HG02798 (cell line): Measurements from ENCODE around the gene NDUFS2.

Source experiments
- ATAC-seq: cut with Tn5 transposase; IDR thresholded peaks from one replicate; pipeline ENCODE4 v1.9.1; 2021; ENCODE audit warnings: mild to moderate bottlenecking; ENCODE audit not compliant: unreplicated experiment, poor library complexity

NDUFS2 gene

GRCh38 chr1:161201836-161202712, at the start of gene NDUFS2:
TSS of gene NDUFS2 (plus strand) at chr1:161202367. CDS start at chr1:161202386, 19 bp downstream.
- ATAC-seq, result peak; percentile 98

- no peak for ATAC-seq
These were observed 49.0 kb upstream of the NDUFS2 start for GRCh38 chr1:161153176-161153575.

DNA sequence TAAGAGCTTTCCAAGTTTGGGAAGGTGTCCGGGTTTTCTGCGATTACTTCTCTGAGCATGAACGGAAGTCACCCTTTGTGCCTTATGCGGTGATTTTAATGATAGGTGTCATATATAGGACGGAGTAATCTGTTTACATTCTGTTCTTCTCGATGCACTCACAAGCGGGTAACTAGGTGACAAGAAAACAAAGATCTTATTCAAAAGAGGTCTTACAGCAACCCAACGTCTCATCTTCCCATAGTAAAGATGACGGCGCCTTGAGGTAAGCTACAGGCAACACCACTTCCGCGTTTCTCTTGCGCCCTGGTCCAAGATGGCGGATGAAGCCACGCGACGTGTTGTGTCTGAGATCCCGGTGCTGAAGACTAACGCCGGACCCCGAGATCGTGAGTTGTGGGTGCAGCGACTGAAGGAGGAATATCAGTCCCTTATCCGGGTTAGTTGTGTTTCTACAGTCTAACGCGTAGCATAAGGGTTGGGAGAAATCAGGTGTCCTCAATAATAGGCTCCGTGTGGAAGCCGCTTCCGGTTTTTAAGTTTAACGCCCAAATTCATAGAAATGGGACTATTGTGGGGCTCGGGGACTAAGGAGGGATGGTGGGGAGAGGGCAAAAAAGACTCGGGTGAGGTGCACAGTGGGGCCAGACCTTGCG, 48.4 kb upstream of the NDUFS2 start, which contains the start of gene UFC1:
TSS of gene UFC1 (plus strand) at position 297 of the 656 bp plus-strand sequence. CDS start at position 317, 20 bp downstream.
- ATAC-seq, result peak; percentile 96

- ATAC-seq, result no peak
These were observed 44.3 kb upstream of the NDUFS2 start for GRCh38 chr1:161157867-161158266.

DNA sequence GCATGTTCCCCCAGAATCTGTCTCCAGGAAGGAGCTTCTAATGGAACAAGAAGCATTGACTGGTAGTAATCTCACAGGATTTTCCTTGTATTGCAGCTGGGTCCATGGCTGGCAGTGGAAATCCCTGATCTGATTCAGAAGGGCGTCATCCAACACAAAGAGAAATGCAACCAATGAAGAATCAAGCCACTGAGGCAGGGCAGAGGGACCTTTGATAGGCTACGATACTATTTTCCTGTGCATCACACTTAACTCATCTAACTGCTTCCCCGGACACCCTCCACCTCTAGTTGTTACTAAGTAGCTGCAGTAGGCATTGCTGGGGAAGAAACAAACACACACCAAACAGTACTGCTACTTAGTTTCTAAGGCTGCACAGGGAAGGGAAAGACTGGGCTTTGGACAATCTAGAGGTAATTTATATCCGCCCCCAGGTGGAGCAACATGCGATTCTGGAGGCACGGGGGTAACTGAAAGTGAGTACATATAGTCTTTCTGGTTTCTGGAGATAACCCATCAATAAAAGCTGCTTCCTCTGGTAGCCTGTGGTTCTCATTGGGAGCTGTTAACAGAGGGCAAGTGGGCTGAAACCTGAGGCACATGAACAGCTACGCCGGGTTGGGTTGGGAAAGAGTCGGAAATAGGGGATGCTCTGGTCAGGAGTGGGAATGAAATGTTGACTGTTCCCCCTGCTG, 43.7 kb upstream of the NDUFS2 start:
- no peak for ATAC-seq

- ATAC-seq, result peak; percentile 93
These were observed 42.9 kb upstream of the NDUFS2 start, which contains the start of gene USP21 for GRCh38 chr1:161159087-161159912. TSS of gene USP21 (plus strand) at chr1:161159500. CDS start at chr1:161160641, 1,141 bp downstream.

DNA sequence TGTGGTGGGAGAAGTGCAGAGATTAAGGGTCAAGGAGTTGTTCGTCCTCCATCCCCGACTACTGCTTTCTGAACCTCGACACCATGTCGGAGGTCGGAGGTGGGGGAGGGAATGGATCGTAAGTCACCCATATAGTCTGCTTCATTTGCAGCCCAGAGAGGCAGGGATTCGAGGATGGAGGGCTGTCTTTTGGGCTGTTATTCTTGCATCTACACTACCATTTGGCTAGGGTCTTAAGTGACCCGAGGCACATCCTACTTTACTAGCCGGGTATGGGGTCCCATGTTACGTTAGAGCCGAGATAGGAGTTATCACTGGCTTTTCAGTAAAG, 42.3 kb upstream of the NDUFS2 start:
- ATAC-seq, result no peak

DNA sequence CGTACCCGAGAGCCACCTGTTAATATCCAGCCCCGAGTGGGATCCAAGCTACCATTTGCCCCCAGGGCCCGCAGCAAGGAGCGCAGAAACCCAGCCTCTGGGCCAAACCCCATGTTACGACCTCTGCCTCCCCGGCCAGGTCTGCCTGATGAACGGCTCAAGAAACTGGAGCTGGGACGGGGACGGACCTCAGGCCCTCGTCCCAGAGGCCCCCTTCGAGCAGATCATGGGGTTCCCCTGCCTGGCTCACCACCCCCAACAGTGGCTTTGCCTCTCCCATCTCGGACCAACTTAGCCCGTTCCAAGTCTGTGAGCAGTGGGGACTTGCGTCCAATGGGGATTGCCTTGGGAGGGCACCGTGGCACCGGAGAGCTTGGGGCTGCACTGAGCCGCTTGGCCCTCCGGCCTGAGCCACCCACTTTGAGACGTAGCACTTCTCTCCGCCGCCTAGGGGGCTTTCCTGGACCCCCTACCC, 41.5 kb upstream of the NDUFS2 start:
- no peak for ATAC-seq

DNA sequence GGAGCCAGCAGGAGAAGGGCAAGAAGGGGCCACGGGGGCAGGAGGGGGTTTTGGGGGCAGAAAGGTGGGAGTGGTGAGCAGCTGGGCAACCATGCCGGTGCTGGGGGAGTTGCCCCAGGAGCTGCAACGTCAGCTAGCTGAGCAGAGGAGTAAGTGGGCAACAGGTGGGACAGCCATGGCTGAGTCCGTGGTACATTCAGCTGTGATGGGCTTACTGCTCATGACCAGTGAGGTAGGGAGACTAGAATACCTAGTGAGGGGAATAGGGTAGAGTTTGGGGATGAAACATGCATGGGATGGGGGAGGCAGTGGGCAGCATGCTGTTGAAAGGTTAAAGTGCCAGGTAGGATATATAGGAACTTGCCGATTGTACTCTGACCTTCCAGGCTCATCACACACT, 40.5 kb upstream of the NDUFS2 start:
- no peak for ATAC-seq

DNA sequence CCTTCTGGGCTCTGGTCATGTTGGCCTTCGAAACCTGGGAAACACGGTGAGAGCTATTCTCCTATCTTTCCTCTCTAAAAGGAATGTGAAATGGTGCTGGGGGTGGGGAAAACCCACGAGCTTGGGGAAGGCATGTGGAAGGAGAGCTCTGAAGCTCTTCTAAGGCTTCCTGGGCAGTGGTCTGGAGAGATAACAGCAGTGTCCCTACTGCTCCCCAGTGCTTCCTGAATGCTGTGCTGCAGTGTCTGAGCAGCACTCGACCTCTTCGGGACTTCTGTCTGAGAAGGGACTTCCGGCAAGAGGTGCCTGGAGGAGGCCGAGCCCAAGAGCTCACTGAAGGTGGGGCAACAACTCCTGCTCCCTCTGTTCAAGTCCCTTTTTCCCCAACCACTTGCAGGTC, 40.1 kb upstream of the NDUFS2 start:
- no peak for ATAC-seq

DNA sequence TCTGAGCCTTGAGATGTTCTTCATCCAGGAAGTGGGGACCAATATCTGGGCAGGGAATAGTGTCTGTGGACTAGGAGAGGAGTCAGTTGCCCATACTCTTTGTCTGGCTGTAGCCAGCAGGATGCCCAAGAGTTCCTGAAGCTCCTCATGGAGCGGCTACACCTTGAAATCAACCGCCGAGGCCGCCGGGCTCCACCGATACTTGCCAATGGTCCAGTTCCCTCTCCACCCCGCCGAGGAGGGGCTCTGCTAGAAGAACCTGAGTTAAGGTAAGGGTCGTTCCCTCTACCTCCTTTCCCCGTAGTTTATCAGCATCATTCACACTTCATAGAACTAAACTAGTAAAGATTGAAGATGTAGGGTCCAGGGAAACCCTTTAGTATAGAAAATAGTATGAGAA, 39.4 kb upstream of the NDUFS2 start:
- no peak for ATAC-seq

DNA sequence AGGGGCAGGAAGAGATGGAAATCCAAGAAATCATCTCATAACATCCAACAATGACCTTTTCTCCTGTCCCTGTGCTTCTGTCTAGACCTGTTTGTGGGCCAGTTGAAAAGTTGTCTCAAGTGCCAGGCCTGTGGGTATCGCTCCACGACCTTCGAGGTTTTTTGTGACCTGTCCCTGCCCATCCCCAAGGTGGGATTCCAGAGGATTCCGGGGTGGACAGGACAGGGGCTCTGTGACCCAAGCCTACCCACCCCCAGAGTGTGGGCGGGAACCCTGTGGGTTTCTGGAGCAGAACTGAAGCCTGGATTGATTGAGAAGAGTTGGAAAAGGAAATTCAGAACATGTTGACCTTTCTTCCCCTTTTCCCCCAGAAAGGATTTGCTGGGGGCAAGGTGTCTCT, 38.4 kb upstream of the NDUFS2 start:
- ATAC-seq, result no peak

DNA sequence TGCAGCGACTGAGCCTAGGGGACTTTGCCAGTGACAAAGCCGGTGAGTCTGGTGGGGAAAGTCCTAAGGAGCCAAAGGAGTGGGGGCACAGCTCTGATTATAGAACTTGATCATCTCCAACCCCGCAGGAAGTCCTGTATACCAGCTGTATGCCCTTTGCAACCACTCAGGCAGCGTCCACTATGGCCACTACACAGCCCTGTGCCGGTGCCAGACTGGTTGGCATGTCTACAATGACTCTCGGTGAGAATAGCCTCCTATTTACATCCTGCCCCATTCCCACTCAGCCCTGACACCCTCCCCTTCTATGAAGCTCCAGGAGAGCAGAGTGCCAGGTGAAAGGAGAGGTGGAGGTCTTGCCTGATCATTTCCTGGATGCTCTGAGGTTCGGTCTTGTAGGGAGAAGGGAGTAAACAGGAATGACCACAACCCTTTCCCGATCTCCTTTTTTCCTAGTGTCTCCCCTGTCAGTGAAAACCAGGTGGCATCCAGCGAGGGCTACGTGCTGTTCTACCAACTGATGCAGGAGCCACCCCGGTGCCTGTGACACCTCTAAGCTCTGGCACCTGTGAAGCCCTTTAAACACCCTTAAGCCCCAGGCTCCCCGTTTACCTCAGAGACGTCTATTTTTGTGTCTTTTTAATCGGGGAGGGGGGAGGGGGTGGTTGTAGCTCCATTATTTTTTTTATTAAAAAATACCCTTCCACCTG, 37.1 kb upstream of the NDUFS2 start:
- ATAC-seq, result no peak

- peak; percentile 95 for ATAC-seq
These were observed 36.2 kb upstream of the NDUFS2 start, which contains the start of gene PPOX for GRCh38 chr1:161165742-161166668. TSS of gene PPOX (plus strand) at chr1:161166426. CDS start at chr1:161166848, 422 bp downstream.

DNA sequence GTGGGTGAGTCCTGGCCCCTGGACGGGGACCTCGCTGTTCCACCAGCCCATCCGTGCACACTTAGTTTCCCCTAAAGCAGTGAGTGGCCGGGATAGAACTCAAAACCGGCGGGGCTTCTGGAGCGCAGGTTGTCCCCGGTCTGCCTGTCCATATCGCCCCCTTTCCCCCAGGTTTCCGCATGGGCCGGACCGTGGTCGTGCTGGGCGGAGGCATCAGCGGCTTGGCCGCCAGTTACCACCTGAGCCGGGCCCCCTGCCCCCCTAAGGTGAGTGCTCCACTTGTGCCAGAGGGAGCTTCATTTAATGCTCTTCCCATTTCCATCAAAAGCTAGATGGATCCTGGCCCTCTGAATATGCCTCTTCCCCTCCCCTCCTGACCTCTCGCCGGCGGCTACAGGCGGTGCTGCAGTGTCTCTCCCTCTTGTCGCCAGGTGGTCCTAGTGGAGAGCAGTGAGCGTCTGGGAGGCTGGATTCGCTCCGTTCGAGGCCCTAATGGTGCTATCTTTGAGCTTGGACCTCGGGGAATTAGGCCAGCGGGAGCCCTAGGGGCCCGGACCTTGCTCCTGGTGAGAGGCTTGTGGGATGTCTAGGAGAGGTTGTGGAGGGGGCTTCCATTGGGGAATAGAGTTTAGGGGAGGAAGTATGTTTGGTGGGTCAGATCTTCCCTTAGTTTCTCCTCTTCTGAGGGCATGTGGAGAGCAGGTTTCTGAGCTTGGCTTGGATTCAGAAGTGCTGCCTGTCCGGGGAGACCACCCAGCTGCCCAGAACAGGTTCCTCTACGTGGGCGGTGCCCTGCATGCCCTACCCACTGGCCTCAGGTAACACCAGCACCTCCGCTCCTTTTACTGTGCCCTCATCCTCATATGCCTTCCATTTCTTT, 35.3 kb upstream of the NDUFS2 start:
- ATAC-seq, result no peak

GRCh38 chr1:161168906-161169305, 33.3 kb upstream of the NDUFS2 start:
- no peak for ATAC-seq

DNA sequence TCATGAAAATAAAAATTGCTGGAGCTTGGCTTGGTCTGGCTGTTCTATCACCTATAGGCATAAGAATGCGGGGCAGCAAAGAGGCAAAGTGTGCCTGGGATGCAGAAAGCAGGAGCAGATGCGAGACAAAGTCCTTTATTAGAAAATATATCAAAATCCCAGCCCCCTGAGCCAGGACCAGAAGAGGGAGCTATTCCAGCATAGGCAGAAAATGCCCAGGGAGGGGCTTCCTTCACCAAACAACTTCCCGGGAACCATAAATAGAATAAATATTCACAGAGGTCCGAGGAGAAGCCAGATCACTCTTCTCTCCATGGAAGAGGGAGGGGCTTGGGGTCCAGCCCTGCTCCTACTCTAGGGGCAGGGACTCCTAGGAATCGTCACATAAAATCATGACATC, 31.0 kb upstream of the NDUFS2 start:
- ATAC-seq, result no peak
